Ovary (tissue), 9 donors: ENCODE measurements around the gene CALR3. TPM values are rescaled to one million over a fixed set of nuclear protein-coding genes. Genes with fewer than 3 reads are reported as not detected.
A peak's percentile ranks its signal among the peaks of the same experiment; 100 is the strongest.

ENCODE experiments used
- DNase-seq, 5 donors: peaks; one replicate each; pipeline ENCODE4 v3.0.0-alpha.2; 2019 to 2020
- H3K27ac ChIP-seq, 2 donors: fragments of 200-600 bp; one replicate each; pipeline versions ENCODE4 v1.5.1 to v1.8.0; 2019 to 2022
- H3K27me3 ChIP-seq: fragments of 200-600 bp; one replicate; pipeline ENCODE4 v1.8.0; 2022
- H3K36me3 ChIP-seq: fragments of 200-600 bp; sonication (generic); one replicate; pipeline ENCODE4 v1.5.1; 2019
- H3K4me1 ChIP-seq: one replicate; pipeline ENCODE4 v1.8.1; 2013; ENCODE audit warnings: mild to moderate bottlenecking, moderate library complexity; ENCODE audit not compliant: insufficient read depth
- H3K4me3 ChIP-seq: fragments of 200-600 bp; sonication (generic); one replicate; pipeline ENCODE4 v1.5.1; 2017
- H3K9me3 ChIP-seq, 2 donors: fragments of 200-600 bp in 1 of 2; sonication (generic) in 1 of 2; one replicate each; pipeline versions ENCODE4 v1.5.1 to v1.8.1; 2013 to 2019; ENCODE audit warnings: mild to moderate bottlenecking in 1 of 2, moderate library complexity in 1 of 2
- CTCF ChIP-seq, 3 donors: fragments of 450-650 bp in 2 of 3; fragments of 200-600 bp in 1 of 3; IDR thresholded peaks; one replicate each; pipeline versions ENCODE4 v1.5.1 to v1.8.0; 2016 to 2022; ENCODE audit warnings: antibody characterized with exemption in 3 of 3, mild to moderate bottlenecking in 1 of 3
- EP300 ChIP-seq: sonication (generic); formaldehyde crosslinking; IDR thresholded peaks from one replicate; pipeline ENCODE4 v1.6.1; 2017; ENCODE audit warnings: antibody characterized with exemption
- POLR2A ChIP-seq: fragments of 450-650 bp; IDR thresholded peaks from one replicate; pipeline ENCODE4 v1.6.1; 2017; ENCODE audit warnings: antibody characterized with exemption, mild to moderate bottlenecking, moderate library complexity
- WGBS, 3 donors: extraction: QIAGEN DNeasy Blood & Tissue Kit in 1 of 3; methylation state at CpG; one replicate each; pipeline versions ENCODE4 v1.1.5 to v1.1.7; 2013 to 2017; 5-methylcytosine and 5-hydroxymethylcytosine counted together
- intact Hi-C, 4 donors: fragments of 100-400 bp; cut with DNase I; formaldehyde crosslinking; loops; one replicate each; pipeline versions ENCODE4 v1.11.0 to v1.15.1; 2022 to 2023
- polyA plus RNA-seq, 2 donors: library from polyadenylated mRNA; stranded (reverse); fragments of 200-250 nt in 1 of 2; fragments of 350-450 nt in 1 of 2; fragmentation: Illumina TruSeq in 1 of 2; extraction: RNeasy Lipid Tissue Mini Kit (QIAGEN cat#74804) in 1 of 2; gene quantifications; one replicate each; pipeline ENCODE4 v1.2.3, GENCODE V29; 2013 to 2014
- total RNA-seq, 7 donors: library from RNA; depleted of rRNA in 2 of 7; stranded (reverse); fragments of >200 nt in 2 of 7; fragmentation: NEBNext Ultra II Directional in 3 of 7; extraction: Animal tissue kit (Norgen Biotek cat#: 25700) in 3 of 7; gene quantifications; one replicate each; pipeline versions ENCODE4 v1.1.0 to v1.2.4, GENCODE V29; 2016 to 2023
- donor health status: DM: no; HTN: no; CAD: no; lungs with moderate emphysema.
- donor health status: DM: no; HTN: no; CAD: no.
- donor health status: Bipolar disorder and iron deficiency.
- donor health status: DM: yes; HTN: yes; CAD: no.
- donor health status: DM: no; HTN: no; CAD: no.
- donor health status: DM: yes; HTN: yes; CAD: no.

Gene CALR3
- total and polyA plus RNA-seq, 9 donors = not detected

DNA sequence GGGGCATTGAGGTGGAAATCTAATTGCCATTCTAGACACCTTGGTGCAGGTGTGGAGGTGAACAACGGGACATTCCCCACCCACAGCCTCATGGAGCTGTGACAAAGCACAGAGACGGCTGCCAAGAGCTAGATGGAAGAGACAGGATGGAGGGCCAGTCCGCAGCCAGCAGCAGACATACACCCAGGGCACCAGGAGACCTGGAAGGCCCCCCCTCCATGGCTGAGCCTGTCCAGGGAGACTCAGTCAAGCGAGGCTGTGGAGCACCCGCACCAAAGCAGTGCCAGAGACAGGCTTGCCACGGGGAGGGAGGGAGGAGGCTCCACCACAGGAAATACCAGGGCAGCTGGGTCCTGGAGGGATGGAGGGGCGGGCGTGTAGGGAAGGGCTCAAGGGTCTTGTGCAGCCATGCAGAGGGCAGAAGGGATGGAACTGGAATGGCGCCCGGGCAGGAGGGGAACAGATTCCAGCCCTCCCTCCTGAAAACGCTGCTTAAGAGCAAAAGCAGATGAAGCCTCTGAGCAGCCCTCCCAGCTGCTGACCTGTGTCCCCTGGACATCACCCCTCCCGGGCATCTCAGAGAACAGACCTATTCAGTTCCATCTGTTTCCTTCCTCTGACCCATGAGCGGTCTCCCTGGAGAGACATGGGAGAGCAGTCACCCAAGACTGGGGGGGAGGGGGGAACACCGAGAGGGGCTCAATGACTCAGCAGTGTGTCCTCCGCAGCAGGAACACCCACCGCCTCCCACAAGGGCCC lies 38.6 kb downstream of the CALR3 start:
- Histone ChIP-seq H3K36me3 (no peaks in the 10 kb centered on the region), H3K9me3 (no peaks in the 10 kb centered on the region), H3K4me3 (no peak overlapping the region), H3K4me1 (peaks cover 19% of the 10 kb centered on the region), H3K27me3 (no peaks in the 10 kb centered on the region), H3K27ac (peak overlapping the region; percentile 11 to 71)
- no peak for TF ChIP-seq POLR2A
- TF ChIP-seq EP300 = no peak
- TF ChIP-seq CTCF (IDR thresholded peaks at IDR 0.05) = no peak
- WGBS, 3 donors = 4 to 6% (median 5%) methylated on average over 15 to 16 of the region's 16 CpGs
- intact Hi-C loops = no loop called here
- DNase-seq = peak; percentile 60 to 84 (median 76)

DNA sequence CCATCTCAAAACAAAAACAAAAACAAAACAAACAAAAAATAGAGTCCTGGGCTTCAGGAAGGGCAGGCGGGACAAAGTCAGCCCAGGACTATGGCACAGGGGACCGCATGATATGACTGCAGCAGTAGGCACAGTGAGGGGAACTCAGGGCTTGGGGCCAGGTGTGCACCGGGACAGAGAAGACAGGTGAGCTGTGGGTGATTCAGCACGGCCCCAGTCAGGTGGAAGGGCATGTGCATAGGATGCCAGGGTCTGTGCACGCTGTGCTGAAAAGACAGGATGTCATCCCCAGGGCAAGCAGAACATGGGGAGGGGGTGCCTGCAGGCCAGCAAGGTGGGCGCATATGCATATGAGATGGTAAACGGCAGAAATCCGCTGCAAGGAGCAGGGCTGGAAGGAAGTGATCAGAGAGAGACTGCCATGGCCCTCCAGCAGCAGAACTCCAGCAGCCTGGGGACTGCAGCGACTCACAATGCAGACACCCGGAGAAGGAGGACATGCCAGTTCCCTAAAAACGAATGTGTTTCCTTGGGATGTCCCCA lies 39.2 kb downstream of the CALR3 start:
- Histone ChIP-seq H3K4me1 (peaks cover 19% of the 10 kb centered on the region), H3K9me3 (no peaks in the 10 kb centered on the region), H3K27me3 (no peaks in the 10 kb centered on the region), H3K36me3 (no peaks in the 10 kb centered on the region), H3K27ac (peak overlapping the region in 1 of 2 donors; percentile 71), H3K4me3 (no peak overlapping the region)
- 63 to 67% (median 65%) methylated on average over 11 of the region's 11 CpGs for WGBS, 3 donors
- intact Hi-C loops = no loop called here
- no peak for DNase-seq
- TF ChIP-seq EP300 (no peak), CTCF (IDR thresholded peaks at IDR 0.05) (no peak), POLR2A (no peak)

DNA sequence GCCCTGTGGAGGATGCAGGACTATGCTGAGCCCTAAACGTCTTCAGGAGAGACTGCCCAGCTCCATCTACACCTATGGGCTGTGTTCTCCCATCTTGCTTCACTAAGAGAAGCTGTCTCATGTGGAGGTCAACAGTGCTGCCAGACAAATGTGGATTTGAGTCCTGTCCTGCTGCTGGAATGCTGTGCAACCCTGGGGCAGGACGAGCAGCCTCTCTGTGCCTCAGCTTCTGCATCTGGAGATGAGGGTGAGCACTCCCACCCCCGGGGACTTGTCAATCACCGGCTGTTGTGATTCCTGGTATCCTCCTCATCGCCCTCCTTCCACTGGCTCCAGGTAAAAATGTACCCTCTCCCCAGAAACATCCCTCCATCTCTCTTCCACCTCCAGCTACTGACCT lies 40.5 kb downstream of the CALR3 start:
- TF ChIP-seq CTCF (IDR thresholded peaks at IDR 0.05) (no peak), POLR2A (no peak), EP300 (no peak)
- no peak overlapping the region for H3K4me3 ChIP-seq
- no peaks in the 10 kb centered on the region for H3K9me3 ChIP-seq
- no peak for DNase-seq
- peaks cover 19% of the 10 kb centered on the region for H3K4me1 ChIP-seq
- no peaks in the 10 kb centered on the region for H3K36me3 ChIP-seq
- no peaks in the 10 kb centered on the region for H3K27me3 ChIP-seq
- 83 to 93% (median 90%) methylated on average over 5 of the region's 5 CpGs for WGBS, 3 donors
- H3K27ac ChIP-seq = no peak overlapping the region
- intact Hi-C loops = no loop called here

- intact Hi-C loops = no loop called here
- Histone ChIP-seq H3K4me1 (peaks cover 19% of the 10 kb centered on the region), H3K36me3 (no peaks in the 10 kb centered on the region), H3K4me3 (no peak overlapping the region), H3K9me3 (no peaks in the 10 kb centered on the region), H3K27me3 (no peaks in the 10 kb centered on the region), H3K27ac (no peak overlapping the region)
- WGBS, 3 donors = 48 to 56% (median 51%) methylated on average over 10 of the region's 10 CpGs
- DNase-seq = no peak
- TF ChIP-seq POLR2A (no peak), EP300 (no peak), CTCF (IDR thresholded peaks at IDR 0.05) (no peak)
These were observed 41.5 kb downstream of the CALR3 start for GRCh38 chr19:16454351-16454918.
